B cell (primary cell): ENCODE data around the gene SLC12A6. TPM values are rescaled to one million over a fixed set of nuclear protein-coding genes. Genes with fewer than 3 reads are reported as not detected.
"Not testable (repeated sequence)": the region's sequence is repeated elsewhere in the genome, so short reads cannot be mapped to it uniquely, and the experiment has no call there.

Experiments
- ATAC-seq: fragments of 200-7000 bp; cut with Tn5 transposase; one replicate; pipeline ENCODE4 v1.10.0; 2021; ENCODE audit warnings: low read depth, mild to moderate bottlenecking, moderate number of reproducible peaks, moderate library complexity
- CTCF ChIA-PET: fragments of 350-600 bp; sonication (Branson Sonifier 250); formaldehyde crosslinking; loops from one replicate; lab custom pipeline; 2021; ENCODE audit warnings: antibody characterized with exemption, inconsistent platforms; lab: Charles Lee
- POLR2A ChIA-PET: fragments of 350-600 bp; sonication (Branson Sonifier 250); formaldehyde crosslinking; loops from one replicate; lab custom pipeline; 2021; ENCODE audit warnings: antibody characterized with exemption; lab: Charles Lee
- DNase-seq: peaks from one replicate; pipeline ENCODE4 v3.0.0; 2013
- H2AFZ ChIP-seq: 2 replicates; pipeline ENCODE4 v1.6.1; 2012; ENCODE audit warnings: mild to moderate bottlenecking, low read depth, low read length; ENCODE audit not compliant: insufficient read depth, poor library complexity, severe bottlenecking
- H3K27ac ChIP-seq, 2 donors: 1 replicate in 1 of 2; 2 replicates in 1 of 2; pipeline ENCODE4 v1.5.1; 2012 to 2013; ENCODE audit warnings: low read length in 2 of 2, mild to moderate bottlenecking in 2 of 2, moderate library complexity in 1 of 2
- H3K27me3 ChIP-seq, 4 experiments: fragments of 200-600 bp in 1 of 4; sonication (generic) in 1 of 4; replicated peaks in 1 of 4; 1 replicate in 2 of 4; 2 replicates in 2 of 4; pipeline versions ENCODE4 v1.6.1 to v1.7.0; 2013 to 2016; ENCODE audit warnings: low read length in 3 of 4, mild to moderate bottlenecking in 2 of 4, mixed read lengths in 1 of 4, moderate library complexity in 1 of 4; ENCODE audit not compliant: insufficient read depth in 4 of 4, control insufficient read depth in 3 of 4; ENCODE audit errors: control extremely low read depth in 1 of 4
- H3K36me3 ChIP-seq, 2 experiments: replicated peaks in 1 of 2; 1 replicate in 1 of 2; 2 replicates in 1 of 2; pipeline versions ENCODE4 v1.6.1 to v1.7.1; 2013; ENCODE audit warnings: low read length in 1 of 2; ENCODE audit not compliant: insufficient read depth in 2 of 2, control insufficient read depth in 1 of 2; ENCODE audit errors: control extremely low read depth in 1 of 2, extremely low read depth in 1 of 2
- H3K4me1 ChIP-seq, 2 donors: fragments of 200-600 bp in 1 of 2; sonication (generic) in 1 of 2; 1 replicate in 1 of 2; 2 replicates in 1 of 2; pipeline versions ENCODE4 v1.5.1 to v1.6.1; 2013 to 2017; ENCODE audit warnings: low read length in 2 of 2; ENCODE audit not compliant: control insufficient read depth in 2 of 2, insufficient read depth in 2 of 2
- H3K4me2 ChIP-seq: replicated peaks from 2 replicates; pipeline ENCODE3; 2012; ENCODE audit warnings: mild to moderate bottlenecking, low read depth, low read length; ENCODE audit not compliant: poor library complexity, severe bottlenecking
- H3K4me3 ChIP-seq, 5 experiments: fragments of 200-600 bp in 1 of 5; sonication (generic) in 1 of 5; 1 replicate in 3 of 5; 2 replicates in 2 of 5; pipeline versions ENCODE4 v1.5.1 to v1.7.0; 2011 to 2016; ENCODE audit warnings: low read length in 4 of 5, mild to moderate bottlenecking in 4 of 5, low read depth in 2 of 5, control low read depth in 1 of 5, moderate library complexity in 1 of 5; ENCODE audit not compliant: insufficient read depth in 1 of 5; ENCODE audit errors: control extremely low read depth in 1 of 5, extremely low read depth in 1 of 5
- H3K79me2 ChIP-seq: fragments of 200-600 bp; sonication (generic); one replicate; pipeline ENCODE4 v1.6.0; 2016; ENCODE audit warnings: low read length; ENCODE audit not compliant: control insufficient read depth, insufficient read depth
- H3K9ac ChIP-seq: fragments of 200-600 bp; sonication (generic); 2 replicates; pipeline ENCODE4 v1.6.1; 2017; ENCODE audit warnings: mild to moderate bottlenecking, low read length, moderate library complexity
- H3K9me3 ChIP-seq, 3 donors: one replicate each; pipeline versions ENCODE4 v1.6.1 to v1.7.1; 2013; ENCODE audit warnings: low read length in 2 of 3; ENCODE audit not compliant: control insufficient read depth in 2 of 3, insufficient read depth in 1 of 3; ENCODE audit errors: control extremely low read depth in 1 of 3
- H4K20me1 ChIP-seq: 2 replicates; pipeline ENCODE4 v1.6.0; 2012; ENCODE audit warnings: mild to moderate bottlenecking, low read length; ENCODE audit not compliant: insufficient read depth, control insufficient read depth, poor library complexity, severe bottlenecking
- H3K27ac Mint-ChIP-seq: one replicate; pipeline ENCODE4 v1.8.0; 2021; ENCODE audit warnings: mixed read lengths
- H3K27me3 Mint-ChIP-seq: one replicate; pipeline ENCODE4 v1.8.0; 2021; ENCODE audit warnings: mixed read lengths
- H3K4me1 Mint-ChIP-seq: one replicate; pipeline ENCODE4 v1.8.0; 2021; ENCODE audit warnings: mixed read lengths
- H3K4me3 Mint-ChIP-seq: one replicate; pipeline ENCODE4 v1.8.0; 2021; ENCODE audit warnings: mixed read lengths
- H3K9me3 Mint-ChIP-seq: one replicate; pipeline ENCODE4 v1.8.0; 2022; ENCODE audit warnings: mixed read lengths; ENCODE audit not compliant: insufficient read depth
- EZH2 ChIP-seq: IDR thresholded peaks from 2 replicates; pipeline ENCODE4 v1.6.1; 2012; ENCODE audit warnings: borderline replicate concordance, low read depth, mild to moderate bottlenecking, moderate library complexity, low read length; ENCODE audit not compliant: insufficient read depth, poor library complexity, severe bottlenecking
- WGBS: methylation state at CpG from one replicate; pipeline ENCODE4 v1.1.5; 2013; ENCODE audit warnings: missing lambda C conversion rate; ENCODE audit not compliant: insufficient coverage; 5-methylcytosine and 5-hydroxymethylcytosine counted together
- intact Hi-C: fragments of 100-400 bp; cut with micrococcal nuclease; formaldehyde crosslinking; loops from one replicate; pipeline ENCODE4 v1.10.0; 2022
- polyA plus RNA-seq: library from polyadenylated mRNA; depleted of rRNA; stranded (reverse); fragments of >200 nt; gene quantifications from 2 replicates; pipeline ENCODE4 v1.2.3, GENCODE V29; 2012
- total RNA-seq, 2 donors: library from RNA; stranded (reverse); fragments of 120-200 nt in 1 of 2; gene quantifications; 1 replicate in 1 of 2; 2 replicates in 1 of 2; pipeline versions ENCODE4 v1.2.3 to v1.2.4, GENCODE V29; 2013 to 2022
- TF ChIP-seq, protein P1 (sequence below): fragments of 200-600 bp; IDR thresholded peaks from one replicate; pipeline ENCODE4 v1.8.0; 2022; ENCODE audit warnings: antibody characterized with exemption, mild to moderate bottlenecking

The SLC12A6 gene
- total and polyA plus RNA-seq, 2 donors (not counting 1 experiment from before 2014, with no cell fraction given) = 75.8 to 141 TPM

DNA sequence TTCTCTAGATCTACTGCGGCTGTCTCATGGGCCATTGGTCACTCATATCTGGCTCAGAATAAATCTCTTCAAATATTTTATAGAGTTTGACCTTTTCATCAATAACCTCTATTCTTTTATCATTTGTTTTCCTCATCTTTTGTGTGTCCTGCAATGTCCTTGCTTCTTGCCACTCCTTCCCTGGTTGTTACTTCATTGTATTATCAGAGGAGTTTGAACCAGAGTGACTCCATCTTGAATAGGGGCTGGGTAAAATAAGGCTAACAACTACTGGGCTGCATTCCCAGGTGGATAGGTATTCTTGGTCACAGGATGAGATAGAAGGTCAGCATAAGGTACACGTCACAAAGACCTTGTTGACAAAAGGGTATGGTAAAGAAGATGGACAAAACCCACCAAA, 39.3 kb upstream of the SLC12A6 start:
- POLR2A ChIA-PET = no interaction called here
- Histone ChIP-seq H3K79me2 (no peaks in the 10 kb centered on the region), H3K4me3 (no peak overlapping the region), H3K4me2 (no peak overlapping the region), H3K36me3 (no peaks in the 10 kb centered on the region), H2AFZ (no peak overlapping the region), H3K27ac (no peak overlapping the region), H3K9me3 (no peaks in the 10 kb centered on the region), H4K20me1 (no peaks in the 10 kb centered on the region), H3K4me1 (no peaks in the 10 kb centered on the region), H3K9ac (no peak overlapping the region), H3K27me3 (no peaks in the 10 kb centered on the region)
- ATAC-seq = no peak
- Mint-ChIP-seq H3K9me3 (peaks cover under 1% of the 10 kb centered on the region), H3K27ac (no peak overlapping the region), H3K4me1 (no peaks in the 10 kb centered on the region), H3K4me3 (no peak overlapping the region), H3K27me3 (no peaks in the 10 kb centered on the region)
- TF ChIP-seq, protein P1, sequence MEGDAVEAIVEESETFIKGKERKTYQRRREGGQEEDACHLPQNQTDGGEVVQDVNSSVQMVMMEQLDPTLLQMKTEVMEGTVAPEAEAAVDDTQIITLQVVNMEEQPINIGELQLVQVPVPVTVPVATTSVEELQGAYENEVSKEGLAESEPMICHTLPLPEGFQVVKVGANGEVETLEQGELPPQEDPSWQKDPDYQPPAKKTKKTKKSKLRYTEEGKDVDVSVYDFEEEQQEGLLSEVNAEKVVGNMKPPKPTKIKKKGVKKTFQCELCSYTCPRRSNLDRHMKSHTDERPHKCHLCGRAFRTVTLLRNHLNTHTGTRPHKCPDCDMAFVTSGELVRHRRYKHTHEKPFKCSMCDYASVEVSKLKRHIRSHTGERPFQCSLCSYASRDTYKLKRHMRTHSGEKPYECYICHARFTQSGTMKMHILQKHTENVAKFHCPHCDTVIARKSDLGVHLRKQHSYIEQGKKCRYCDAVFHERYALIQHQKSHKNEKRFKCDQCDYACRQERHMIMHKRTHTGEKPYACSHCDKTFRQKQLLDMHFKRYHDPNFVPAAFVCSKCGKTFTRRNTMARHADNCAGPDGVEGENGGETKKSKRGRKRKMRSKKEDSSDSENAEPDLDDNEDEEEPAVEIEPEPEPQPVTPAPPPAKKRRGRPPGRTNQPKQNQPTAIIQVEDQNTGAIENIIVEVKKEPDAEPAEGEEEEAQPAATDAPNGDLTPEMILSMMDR = no peak
- TF ChIP-seq EZH2 = no peak
- CTCF ChIA-PET = no interaction called here
- intact Hi-C loops = no loop called here
- DNase-seq = no peak
- WGBS = no CpG with 5 or more reads among the region's 2 CpGs

DNA sequence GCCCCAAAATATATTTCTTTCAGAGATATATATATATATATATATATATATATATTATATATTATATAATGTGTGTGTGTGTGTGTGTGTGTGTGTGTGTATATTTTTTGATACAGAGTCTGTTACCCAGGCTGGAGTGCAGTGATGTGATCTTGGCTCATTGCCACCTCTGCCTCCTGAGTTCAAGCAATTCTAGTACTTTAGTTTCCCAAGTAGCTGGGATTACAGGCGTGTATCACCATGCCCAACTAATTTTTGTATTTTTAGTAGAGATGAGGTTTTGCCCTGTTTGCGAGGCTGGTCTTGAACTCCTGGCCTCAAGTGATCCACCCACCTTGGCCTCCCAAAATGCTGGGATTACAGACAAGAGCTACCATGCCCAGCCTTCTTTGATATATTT, 38.0 kb upstream of the SLC12A6 start:
- H3K4me3 Mint-ChIP-seq, ATAC-seq, H3K4me1 Mint-ChIP-seq, POLR2A ChIA-PET, H3K4me3 ChIP-seq, H3K4me1 ChIP-seq, H3K79me2 ChIP-seq, H3K4me2 ChIP-seq, H3K27me3 Mint-ChIP-seq, H2AFZ ChIP-seq, DNase-seq, H3K27ac ChIP-seq, H3K36me3 ChIP-seq, H3K9me3 Mint-ChIP-seq, H3K27me3 ChIP-seq, intact Hi-C loops, H3K9ac ChIP-seq, H4K20me1 ChIP-seq, H3K9me3 ChIP-seq, H3K27ac Mint-ChIP-seq: not testable (repeated sequence)
- no CpG with 5 or more reads among the region's 2 CpGs for WGBS
- CTCF ChIA-PET = interaction anchor here (1.1 kb wide), 1 partner anchor 33 kb away, joined by 3 read pairs; the partner anchor contains the start of gene NOP10
